ENCODE data around the gene PRRX1.

Gene PRRX1

DNA sequence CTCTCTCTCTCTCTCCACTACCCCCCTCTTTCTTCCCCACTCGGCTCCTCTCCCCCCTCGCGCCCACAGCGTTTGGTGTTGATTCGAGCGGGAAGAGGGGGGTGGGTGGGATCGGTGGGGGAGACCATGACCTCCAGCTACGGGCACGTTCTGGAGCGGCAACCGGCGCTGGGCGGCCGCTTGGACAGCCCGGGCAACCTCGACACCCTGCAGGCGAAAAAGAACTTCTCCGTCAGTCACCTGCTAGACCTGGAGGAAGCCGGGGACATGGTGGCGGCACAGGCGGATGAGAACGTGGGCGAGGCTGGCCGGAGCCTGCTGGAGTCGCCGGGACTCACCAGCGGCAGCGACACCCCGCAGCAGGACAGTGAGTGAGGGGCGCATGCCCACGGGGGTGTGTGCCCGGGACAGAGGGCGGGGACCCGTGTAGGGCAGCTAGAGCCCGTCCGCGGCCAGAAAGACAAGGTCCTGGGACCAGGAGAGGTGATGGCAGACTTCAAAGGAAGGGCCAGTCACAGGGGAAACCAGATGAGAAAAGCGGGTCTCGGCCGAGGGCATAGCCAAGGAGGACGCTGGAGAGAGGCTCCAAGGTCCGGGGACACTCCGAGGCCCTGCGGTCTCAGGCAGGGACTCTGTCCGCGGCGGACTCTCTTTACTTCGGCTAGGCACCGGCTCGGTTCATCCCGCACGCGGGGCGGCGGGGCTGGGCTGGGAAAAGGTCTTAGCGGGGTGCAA lies at the start of gene PRRX1:
Gene PRRX1 (plus strand): TSS at position 39 of the 735 bp plus-strand sequence. CDS start 88 bp downstream, at position 127.
- no peak for DNase-seq

DNA sequence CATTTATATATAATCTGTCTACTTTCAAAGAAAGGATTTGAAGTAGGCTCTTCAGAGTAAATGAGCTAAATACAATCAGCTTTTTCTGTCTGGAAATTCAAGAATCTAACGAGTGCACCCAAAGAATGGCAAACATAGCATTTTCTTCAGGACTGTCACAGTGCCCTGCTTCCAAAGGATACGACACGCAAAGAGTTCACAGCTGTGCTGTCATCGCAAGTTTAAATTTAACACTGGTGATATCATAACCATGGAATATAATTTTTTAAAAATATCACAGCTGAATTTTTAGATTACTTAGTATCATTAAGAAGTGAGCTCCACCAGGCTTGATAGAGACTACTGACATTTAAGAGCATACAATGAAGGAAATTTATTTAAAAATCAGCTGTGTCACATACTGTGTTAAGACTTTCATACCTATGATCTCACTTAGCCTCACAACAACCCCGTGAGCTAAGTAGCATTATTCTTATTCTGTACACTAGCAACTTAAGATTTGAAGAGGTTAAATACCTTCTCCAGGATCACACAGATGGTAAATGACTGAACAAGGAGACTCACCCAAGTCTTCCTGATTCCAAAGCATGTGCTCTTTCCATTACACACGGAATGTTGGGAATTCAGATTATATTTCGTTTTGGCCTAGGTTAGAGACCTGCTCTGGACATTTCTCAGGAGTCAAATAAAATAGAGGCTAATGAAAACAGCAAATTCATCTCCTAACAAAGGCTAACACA lies 46.2 kb upstream of the PRRX1 start:
- no peak for DNase-seq

DNA sequence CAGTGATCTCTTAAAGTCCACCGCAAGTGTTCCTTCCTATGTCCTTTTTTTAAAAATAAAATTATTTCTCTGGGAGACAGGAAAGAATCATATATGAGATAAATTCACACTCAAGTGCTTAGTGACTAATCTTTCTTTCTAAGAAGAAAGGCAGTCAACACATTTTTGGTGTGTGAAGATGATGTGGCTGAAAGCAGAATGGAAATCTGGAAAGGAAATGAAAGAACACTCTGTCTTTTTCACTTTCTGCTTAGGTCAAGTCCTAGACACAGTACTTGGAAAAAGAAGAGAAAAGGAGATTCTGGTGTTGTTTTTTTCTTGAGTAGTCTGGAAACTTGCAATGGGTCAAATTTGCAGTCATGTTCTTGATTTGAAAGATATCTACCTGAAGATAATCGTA lies 45.5 kb upstream of the PRRX1 start:
- no peak for DNase-seq

DNA sequence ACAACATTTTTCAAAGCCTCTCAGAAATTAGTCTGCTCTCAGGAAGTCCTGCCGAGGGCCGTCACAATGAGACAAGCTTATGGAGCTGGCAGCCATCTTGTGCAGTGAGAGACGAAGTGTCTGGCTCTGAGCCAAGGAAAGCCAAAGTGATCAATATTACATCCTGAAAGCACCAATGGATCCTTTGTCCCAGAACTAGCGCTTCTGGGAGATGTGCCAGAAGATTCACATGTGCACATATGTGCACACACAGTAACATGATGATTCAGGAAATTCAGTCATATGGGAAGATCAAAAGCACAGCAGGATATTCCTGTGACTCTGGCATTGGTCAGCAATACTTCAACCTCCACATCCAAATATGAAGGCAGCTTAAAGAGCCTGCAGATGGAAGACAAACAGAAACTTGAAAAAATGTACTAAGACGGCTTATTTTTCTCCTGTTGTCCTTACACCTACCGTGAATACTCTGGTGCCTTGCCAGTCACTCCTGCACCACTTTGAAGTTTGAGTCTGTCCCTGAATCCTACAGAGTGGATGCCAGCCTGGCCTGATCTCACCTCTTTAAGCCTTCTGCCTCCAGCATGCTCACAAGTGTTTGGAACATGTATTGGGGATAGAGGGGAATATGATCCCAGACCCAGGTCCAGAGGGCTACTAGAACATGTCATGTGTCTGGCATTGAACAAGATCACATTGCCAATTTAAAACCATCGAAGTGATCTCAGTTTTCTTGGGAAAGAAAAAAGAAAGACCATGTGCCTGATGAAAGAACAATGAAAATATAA lies 44.5 kb upstream of the PRRX1 start:
- no peak for DNase-seq

DNA sequence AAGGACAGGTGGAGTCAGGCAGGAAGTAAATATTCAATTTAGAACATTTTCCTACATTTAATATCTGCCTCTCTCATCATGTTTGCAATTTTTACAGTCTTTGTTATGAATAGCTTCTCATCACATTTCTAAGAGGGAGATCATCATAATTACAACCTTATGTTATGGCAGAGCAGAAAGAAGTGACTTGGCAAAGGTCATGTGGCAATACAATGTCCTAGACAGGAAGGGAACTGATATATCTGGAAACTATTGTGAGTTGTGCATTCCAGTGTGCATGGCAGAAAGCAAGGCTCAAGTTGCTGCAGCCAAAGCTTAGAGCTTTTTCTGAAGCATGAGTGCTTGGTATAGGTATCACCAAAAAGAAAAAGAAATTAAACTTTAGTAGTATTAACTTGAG lies 43.8 kb upstream of the PRRX1 start:
- DNase-seq = no peak

DNA sequence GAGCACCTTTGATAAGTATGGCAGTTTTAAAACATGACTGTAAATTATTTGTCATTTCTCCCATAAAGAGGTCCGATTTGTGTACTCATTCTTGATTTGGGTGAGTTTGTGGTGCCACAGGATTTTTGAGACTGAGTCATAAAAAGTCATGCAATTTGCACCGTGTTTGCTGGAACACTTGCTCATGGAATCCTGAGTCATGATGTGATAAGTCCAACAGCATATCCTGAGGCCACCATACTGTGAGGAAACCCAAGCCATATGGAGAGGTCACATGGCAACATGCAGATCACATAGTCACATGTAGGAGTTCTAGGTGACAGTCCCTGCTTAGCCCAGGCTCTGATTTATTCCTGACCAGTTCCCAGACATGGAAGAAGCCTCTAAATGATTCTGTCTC lies 40.8 kb upstream of the PRRX1 start:
- DNase-seq = no peak

DNA sequence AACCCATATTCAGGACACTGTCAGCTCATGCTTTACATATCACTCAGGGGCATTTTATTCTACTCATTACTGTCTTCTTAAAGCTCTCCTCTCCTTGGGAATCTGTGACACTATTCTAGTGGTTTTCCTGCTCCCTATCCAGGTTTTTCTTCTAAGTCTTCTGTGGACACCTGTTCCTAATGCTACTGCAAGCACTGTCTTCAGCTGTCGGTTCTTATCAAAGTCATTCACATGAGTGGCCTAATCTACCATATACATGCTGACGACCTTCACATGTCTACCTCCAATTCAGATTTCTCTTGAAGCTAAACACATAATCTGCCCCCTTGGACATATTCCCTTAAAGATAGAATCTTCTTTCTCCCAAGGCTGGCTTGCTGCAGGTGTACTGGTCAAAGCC lies 39.8 kb upstream of the PRRX1 start:
- DNase-seq = no peak

DNA sequence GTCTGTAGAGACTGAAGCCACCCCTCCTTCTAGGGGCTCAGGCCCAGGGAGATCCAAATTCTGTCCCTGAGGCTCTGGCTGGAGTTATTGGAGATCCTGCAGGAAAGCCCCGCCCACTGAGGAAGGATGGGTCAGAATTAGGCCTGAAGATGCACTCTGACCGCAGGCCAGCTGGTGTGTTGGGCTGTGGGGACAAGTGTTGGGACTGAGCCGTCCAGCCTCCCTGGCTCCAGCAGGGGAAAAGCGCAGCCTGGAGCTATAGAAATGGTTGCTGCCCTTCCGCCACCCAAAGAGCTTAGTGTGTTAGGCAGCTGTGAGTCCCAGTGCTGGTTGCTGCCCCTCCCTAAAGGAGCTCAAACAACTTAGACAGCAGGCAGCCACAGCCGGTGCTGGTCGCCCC lies 33.0 kb upstream of the PRRX1 start:
- no peak for DNase-seq

DNA sequence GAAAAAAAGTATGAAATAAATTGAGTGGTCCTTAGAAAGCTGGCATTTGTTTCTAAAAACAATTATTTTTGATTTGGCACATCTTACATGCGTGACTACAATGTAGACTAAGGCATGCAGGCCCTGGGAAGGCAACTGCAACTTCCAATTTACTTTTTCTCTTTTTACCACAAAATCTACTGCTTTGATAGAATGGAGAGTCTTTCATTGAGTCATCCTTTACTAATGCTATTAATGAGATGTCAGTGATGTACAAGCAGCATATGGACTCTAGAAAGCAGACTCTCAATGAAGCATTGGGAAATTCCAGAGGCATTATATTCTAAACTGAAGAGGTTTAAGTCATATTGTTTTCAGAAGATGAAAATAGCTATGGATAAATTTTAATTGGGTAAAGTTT lies 29.6 kb upstream of the PRRX1 start:
- no peak for DNase-seq

DNA sequence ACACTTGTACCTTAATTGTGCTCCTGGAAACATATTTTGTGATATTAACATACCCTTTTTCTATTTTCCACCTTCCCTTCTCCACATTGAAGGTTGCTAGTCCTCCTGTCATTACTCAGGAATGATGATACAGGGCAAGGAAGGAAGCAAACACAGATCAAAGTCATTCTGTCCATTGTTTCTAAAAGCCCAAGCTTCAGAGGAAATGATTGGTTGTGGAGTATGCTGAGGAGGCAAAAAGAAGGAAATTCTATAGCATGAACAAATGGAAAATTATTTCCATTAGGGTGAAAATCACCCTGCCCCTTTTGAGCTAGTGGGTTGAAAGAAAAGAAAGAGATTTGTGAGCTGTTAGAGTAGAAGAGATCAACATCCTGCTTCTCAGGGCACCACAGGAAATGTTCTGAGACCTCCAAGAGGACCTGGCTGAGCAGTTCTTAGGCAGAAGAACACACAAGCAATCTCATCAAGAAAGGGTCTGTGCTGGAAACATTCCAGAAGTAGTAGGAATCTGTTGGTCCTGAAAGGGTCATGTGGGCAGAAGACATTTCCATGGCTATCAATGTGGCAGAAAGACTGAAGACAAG lies 29.0 kb upstream of the PRRX1 start:
- no peak for DNase-seq

DNA sequence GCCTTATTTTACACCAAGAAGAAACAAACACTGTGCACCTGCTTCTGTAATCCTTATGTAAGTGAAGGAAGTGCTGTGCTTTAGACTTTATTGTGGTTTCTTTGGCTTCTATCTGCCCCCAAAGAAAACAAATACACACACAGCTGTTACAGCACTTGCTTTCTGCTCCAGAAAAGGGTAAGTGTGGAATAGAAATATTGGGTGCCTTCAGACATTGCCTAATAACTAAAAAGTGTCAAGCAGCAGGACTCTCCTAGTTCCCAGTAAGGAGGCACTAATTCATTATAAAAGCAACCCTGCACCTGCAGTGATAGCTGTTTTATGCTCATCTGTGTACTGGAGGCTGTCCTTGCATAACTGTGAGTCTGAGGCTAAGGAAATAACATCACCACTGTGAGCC lies 23.4 kb upstream of the PRRX1 start:
- DNase-seq = no peak

DNA sequence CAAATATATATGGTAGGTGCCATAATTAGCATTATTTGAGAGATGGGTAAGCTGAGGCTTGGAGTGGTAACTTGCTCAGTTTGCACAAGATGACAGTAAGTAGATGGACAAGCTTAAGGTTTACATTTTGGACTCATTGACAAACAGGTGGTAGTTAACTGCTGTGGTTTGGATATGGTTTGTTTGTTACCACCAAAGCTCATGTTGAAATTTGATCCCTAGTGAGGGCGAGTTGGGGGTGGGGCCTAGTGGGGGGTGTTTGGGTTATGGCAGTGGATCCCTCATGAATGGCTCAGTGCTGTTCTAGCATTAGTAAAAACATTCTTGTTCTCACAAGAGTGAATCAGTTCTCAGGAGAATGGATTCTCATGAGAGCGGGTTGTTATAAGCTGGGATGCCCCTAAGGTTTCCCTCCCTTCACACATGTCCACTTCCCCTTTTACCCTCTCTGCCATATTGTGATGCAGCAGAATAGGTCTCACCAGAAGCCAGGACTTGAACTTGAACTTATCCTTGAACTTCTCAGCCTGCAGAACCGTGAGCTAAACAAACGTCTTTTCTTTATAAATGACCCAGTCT lies 6.6 kb upstream of the PRRX1 start:
- no peak for DNase-seq

DNA sequence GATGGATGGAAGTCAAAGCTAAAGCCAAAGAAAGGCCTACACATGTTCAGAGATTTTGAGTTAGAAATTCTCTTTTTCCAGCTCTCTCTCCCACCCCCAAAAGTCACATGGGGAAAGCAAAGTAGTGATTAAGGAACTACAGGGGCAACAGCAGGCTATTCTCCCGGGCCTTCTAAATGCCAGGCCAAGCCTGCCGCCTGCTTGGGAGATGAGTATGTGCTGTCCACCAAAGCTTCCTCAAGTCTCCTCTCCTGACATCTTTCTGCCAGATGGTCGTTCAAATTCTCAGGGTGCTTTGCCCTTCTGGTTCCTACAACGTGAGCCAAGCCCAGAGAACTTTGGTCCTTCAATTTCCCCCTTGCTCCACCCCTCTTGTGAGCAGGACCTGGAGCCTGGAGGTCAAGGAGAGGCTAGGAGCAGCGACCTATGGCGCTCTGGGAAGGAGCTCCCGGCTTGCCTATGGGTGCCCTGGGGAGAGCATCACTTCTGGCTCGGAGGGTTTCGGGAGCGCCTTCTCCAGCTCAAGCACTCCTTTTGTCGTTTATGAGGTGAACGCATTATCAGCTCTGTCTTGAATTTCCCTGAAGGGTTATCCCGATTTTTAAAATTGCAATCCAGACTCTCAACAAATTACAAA lies 4.4 kb upstream of the PRRX1 start:
- DNase-seq = no peak

DNA sequence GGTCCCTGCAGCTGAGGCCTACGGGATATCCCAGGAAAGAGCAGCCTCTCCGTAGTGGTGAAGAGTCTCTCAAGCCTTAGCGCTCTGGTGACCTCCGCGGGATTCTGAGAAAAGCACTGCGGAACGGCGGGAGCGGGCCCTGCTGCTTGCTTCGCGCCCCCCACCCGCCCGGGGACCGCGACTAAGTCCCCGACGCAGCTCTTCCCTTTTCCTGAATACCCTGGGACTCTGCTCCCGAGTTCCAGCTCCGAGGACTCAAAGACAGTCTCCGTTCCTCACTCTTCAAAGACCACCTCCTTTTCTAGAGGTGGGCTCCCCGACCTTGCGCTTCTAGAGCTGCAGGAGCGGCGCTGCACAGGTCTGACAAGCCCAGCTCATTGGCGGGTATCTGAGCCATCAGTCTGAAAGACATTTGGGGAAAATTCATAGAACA lies 3.6 kb upstream of the PRRX1 start:
- no peak for DNase-seq

DNA sequence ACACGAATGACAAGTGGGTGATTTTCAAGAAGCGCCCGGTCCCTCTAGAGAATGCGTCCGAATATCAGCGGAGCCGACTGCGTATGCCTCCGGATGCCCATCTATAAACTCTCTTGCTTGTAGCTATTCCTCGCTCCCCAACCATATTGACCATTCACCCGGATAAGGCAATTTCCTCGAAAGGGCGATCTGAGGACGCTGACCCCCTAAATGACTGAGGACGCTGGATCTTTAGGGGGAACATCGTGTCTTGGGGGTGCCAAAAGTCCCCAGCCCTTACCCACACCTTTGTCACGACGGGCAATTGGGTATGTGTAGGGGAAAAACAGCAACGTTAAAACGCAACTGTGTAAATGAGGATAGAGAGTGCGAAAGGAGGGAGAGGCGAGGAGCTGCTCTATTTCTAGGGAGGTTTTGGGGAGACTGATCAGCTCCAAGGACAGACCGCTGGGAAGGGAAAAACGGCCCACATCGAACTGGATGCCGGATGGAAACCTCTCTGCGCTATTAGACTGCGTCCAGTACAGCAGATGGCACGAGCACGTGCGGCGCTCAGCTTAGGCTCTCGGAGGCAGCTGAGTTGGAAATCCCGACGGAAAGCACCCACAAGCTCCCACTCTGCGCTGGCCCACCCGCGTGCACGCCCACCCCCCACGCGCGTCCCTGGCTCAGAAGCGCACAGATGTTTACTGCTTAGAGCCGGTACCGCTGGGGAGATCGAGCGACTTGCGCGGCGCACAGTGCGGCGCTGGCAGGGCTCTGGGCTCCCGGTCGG lies 2.9 kb upstream of the PRRX1 start:
- no peak for DNase-seq

DNA sequence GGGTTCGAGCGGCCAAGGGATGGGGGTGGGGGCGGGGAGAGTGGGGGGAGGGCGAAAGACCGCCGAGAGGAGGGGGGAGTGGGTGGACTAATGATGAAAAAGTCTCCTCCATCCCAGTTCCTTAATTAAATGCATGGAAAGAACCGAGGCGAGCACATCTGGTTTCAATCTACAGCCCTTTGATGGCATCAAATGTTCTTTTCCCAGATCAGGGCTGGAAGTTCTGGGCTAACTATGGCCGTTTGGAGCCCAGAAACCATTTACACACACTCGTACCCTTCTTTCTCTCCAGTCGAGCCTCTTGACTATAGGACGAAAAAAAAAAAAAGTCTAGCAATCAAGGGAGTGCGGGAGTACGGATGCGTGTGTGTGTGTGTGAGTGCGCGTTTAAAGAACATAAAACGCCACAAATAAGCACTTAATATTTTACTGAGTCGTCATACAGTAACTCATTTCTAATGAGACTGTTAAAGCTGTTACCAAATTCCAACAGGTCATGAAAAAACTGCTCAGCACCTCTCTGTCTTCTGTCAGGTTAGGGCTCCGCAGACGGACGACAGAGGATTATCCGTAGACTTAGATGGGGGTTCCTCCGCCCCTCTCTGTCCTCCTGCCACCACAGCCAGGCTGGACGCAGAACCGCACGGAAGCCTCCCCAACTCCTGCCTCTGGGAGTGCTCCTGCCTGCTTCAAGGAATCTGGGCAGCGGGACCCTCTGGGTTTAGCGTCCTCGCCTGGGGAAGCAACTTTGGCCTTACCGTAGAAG lies 2.1 kb upstream of the PRRX1 start:
- no peak for DNase-seq

DNA sequence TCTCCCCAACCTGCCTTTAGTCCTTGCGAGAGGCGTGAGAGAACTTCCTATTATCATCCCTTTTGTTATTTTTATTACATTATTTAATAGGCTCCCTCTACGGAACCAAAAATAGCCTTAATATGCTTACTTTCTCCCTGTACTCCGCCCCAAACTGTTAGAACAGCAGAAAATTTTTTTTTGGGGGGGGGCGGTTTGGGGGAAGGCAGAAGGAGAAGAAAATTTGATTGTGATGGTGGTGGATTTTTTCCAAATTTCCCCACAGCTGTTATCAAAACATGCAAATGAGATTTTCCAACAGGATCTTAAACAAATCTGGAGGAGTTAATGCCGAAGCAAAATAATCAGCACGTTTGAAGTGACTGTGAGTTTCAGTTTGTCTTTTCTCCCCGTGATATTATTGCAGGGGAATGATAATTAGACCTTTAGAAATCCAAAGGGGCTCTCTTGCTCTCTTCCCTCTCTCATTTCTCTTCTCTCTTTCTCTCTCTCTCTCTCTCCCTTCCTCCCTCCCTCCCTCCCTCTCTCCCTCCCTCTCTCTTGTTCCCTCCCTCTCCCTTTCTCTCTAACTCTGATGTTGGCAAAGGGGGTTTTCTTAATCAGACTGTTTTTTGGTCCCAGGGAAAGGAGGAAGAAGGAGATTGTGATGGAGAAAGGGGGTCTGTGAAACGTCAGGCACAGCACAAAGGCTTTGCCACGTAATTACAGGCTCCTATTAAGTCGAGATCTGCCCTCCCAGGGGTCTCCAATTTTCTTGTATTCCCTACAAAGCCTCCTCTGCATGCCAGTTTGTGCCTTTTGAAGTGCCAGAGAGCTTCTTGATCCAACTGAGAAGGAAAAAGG lies 1.1 kb upstream of the PRRX1 start:
- no peak for DNase-seq

DNA sequence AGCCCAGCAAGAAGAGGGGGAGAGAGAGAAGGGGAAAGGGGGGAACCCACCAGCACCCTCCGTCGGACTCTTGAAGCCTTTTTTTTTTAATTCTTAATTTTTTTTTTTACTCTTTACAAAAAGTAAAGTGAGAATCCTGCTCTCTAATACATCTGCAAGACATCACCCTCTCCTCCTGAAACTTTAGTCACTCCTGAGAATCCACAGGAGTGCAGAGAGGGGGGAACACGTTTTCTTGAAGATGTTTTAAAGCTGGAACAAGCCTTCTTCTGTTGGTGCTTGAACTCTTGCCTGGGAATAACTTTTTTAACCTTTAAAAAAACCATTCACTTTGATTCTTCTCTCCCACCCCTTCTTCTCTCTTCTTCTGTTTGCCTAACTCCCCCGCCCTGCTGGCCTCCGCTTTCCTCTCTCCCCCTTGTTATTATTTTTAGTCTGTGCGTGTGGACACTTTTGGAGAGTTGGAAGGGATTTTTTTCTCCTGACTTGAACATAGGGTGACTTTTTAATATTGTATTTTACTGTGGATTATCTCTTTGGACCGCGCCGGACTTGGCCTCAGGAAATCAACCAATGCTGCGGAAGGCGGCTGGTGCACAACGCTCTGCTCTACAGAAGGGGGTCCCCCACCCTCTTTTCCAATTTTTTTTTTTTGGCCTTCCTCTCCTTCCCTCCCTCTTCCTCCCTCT lies 383 bp upstream of the PRRX1 start:
- DNase-seq = no peak

Data from CD4-positive, alpha-beta T cell treated with Interleukin-17A for 4 hours (primary cell).